K562 (cell line): ENCODE results near the gene SPRR2E. TPM values are rescaled to one million over a fixed set of nuclear protein-coding genes. Genes with fewer than 3 reads are reported as not detected.

Experiments
- BHLHE40 ChIP-seq: IDR thresholded peaks from 2 replicates; pipeline ENCODE4 v1.6.1; 2011; ENCODE audit warnings: low read length, improper control_type of control experiment
- BRF1 ChIP-seq: IDR thresholded peaks from 3 replicates; pipeline ENCODE4 v1.6.1; 2011; ENCODE audit warnings: borderline replicate concordance, mild to moderate bottlenecking; ENCODE audit not compliant: insufficient read length; ENCODE audit errors: extremely low read depth
- CBFB ChIP-seq: sonication (generic); formaldehyde crosslinking; IDR thresholded peaks from 2 replicates; pipeline ENCODE4 v1.4.0; 2020; ENCODE audit warnings: mild to moderate bottlenecking, missing genetic modification reagents
- EP300 ChIP-seq: IDR thresholded peaks from 2 replicates; pipeline ENCODE4 v1.6.1; 2012; ENCODE audit warnings: low read length, improper control_type of control experiment
- FOSL1 ChIP-seq: fragments of 200-800 bp; sonication (Bioruptor generic); conservative IDR thresholded peaks from 2 replicates; pipeline ENCODE4 v1.6.1; 2016; ENCODE audit warnings: missing genetic modification characterization, missing compliant biosample characterization
- FOXP4 ChIP-seq: sonication (generic); formaldehyde crosslinking; IDR thresholded peaks from 2 replicates; pipeline ENCODE4 v1.8.0; 2022; ENCODE audit warnings: mild to moderate bottlenecking, missing genetic modification reagents, borderline replicate concordance
- GABPA ChIP-seq: fragments of 200-800 bp; sonication (Bioruptor generic); conservative IDR thresholded peaks from 2 replicates; pipeline ENCODE4 v1.6.1; 2016; ENCODE audit warnings: low read depth, missing genetic modification characterization, missing compliant biosample characterization
- GTF2A2 ChIP-seq: IDR thresholded peaks from 2 replicates; pipeline ENCODE4 v1.6.1; 2016; ENCODE audit warnings: mild to moderate bottlenecking, missing genetic modification characterization, missing compliant biosample characterization
- GTF2F1 ChIP-seq: IDR thresholded peaks from 2 replicates; pipeline ENCODE4 v1.6.1; 2011; ENCODE audit warnings: low read depth, low read length, improper control_type of control experiment
- HMGN3 ChIP-seq: IDR thresholded peaks from 2 replicates; pipeline ENCODE4 v1.6.1; 2011; ENCODE audit warnings: borderline replicate concordance, low read depth, mild to moderate bottlenecking, mixed read lengths, low read length; ENCODE audit not compliant: insufficient read length; ENCODE audit errors: extremely low read depth
- LARP7 ChIP-seq: fragments of 450-650 bp; IDR thresholded peaks from 2 replicates; pipeline ENCODE4 v1.6.1; 2016
- MEF2A ChIP-seq: IDR thresholded peaks from 2 replicates; pipeline ENCODE4 v1.6.1; 2011; ENCODE audit warnings: low read depth, mild to moderate bottlenecking, low read length, moderate library complexity; ENCODE audit not compliant: control insufficient read depth
- POLR3A ChIP-seq: IDR thresholded peaks from 2 replicates; pipeline ENCODE4 v1.6.1; 2011; ENCODE audit warnings: borderline replicate concordance, mild to moderate bottlenecking, moderate library complexity; ENCODE audit not compliant: insufficient read length, insufficient read depth; ENCODE audit errors: extremely low read depth
- RB1 ChIP-seq: fragments of 450-650 bp; IDR thresholded peaks from 2 replicates; pipeline ENCODE4 v1.6.1; 2017; ENCODE audit warnings: low read depth, mild to moderate bottlenecking
- RBM15 ChIP-seq: fragments of 200-400 bp; formaldehyde crosslinking; IDR thresholded peaks from 2 replicates; pipeline ENCODE4 v1.6.1; 2018; ENCODE audit warnings: mild to moderate bottlenecking, low read length, moderate library complexity; ENCODE audit not compliant: insufficient read depth
- SIN3B ChIP-seq: fragments of 450-650 bp; IDR thresholded peaks from 2 replicates; pipeline ENCODE4 v1.6.1; 2017; ENCODE audit warnings: low read depth, mild to moderate bottlenecking, moderate library complexity
- SMARCA4 ChIP-seq: fragments of 450-650 bp; IDR thresholded peaks from 2 replicates; pipeline ENCODE4 v1.6.1; 2016
- SMARCB1 ChIP-seq: IDR thresholded peaks from 2 replicates; pipeline ENCODE4 v1.6.1; 2011; ENCODE audit warnings: improper control_type of control experiment, low read depth; ENCODE audit not compliant: insufficient read length
- TAL1 ChIP-seq: fragments of 450-650 bp; IDR thresholded peaks from 2 replicates; pipeline ENCODE4 v1.6.1; 2016; ENCODE audit warnings: mild to moderate bottlenecking
- ZBED1 ChIP-seq: IDR thresholded peaks from 2 replicates; pipeline ENCODE4 v1.6.1; 2014
- ZBTB7A ChIP-seq: IDR thresholded peaks from 2 replicates; pipeline ENCODE4 v1.6.1; 2011; ENCODE audit warnings: low read depth, mild to moderate bottlenecking, low read length, moderate library complexity, borderline replicate concordance; ENCODE audit not compliant: control insufficient read depth
- ZKSCAN3 ChIP-seq: fragments of 250-450 bp; sonication (Bioruptor Pico); IDR thresholded peaks from 2 replicates; pipeline ENCODE4 v1.4.0; 2020
- ZKSCAN8 ChIP-seq: fragments of 200-800 bp; sonication (Bioruptor generic); IDR thresholded peaks from 2 replicates; pipeline ENCODE4 v1.6.1; 2016; ENCODE audit warnings: missing genetic modification characterization, missing compliant biosample characterization
- ZNF124 ChIP-seq: sonication (generic); formaldehyde crosslinking; IDR thresholded peaks from 2 replicates; pipeline ENCODE4 v1.8.1; 2022; ENCODE audit warnings: missing genetic modification reagents
- ZNF23 ChIP-seq: fragments of 250-450 bp; sonication (Bioruptor Pico); IDR thresholded peaks from 2 replicates; pipeline ENCODE4 v1.4.0; 2020; ENCODE audit warnings: mild to moderate bottlenecking
- ZNF354B ChIP-seq: fragments of 250-450 bp; sonication (Bioruptor Pico); IDR thresholded peaks from 2 replicates; pipeline ENCODE4 v1.4.0; 2020
- ZNF695 ChIP-seq: fragments of 450-650 bp; formaldehyde crosslinking; IDR thresholded peaks from 2 replicates; pipeline ENCODE4 v1.4.0; 2020; ENCODE audit warnings: mild to moderate bottlenecking, moderate library complexity
- polyA plus RNA-seq, 8 experiments: library from polyadenylated mRNA; depleted of rRNA in 4 of 8; stranded (reverse) in 5 of 8; unstranded in 3 of 8; fragments of >200 nt; fragmentation: Nextera tagmentation in 2 of 8; fragmentation: Illumina TruSeq in 1 of 8; extraction: Ambion mirVana in 2 of 8; extraction: Trizol in 1 of 8; gene quantifications; 2 replicates each; pipeline versions ENCODE4 v1.2.1 to v1.2.3, GENCODE V29; 2011 to 2014; ENCODE audit warnings: inconsistent platforms in 1 of 8, missing spikeins in 1 of 8
- total RNA-seq, 7 experiments: library from RNA; depleted of rRNA in 6 of 7; stranded (reverse); fragments of >200 nt in 6 of 7; fragmentation: Illumina TruSeq in 2 of 7; extraction: Trizol in 2 of 7; gene quantifications; 2 replicates each; pipeline versions ENCODE4 v1.2.1 to v1.2.3, GENCODE V29; 2011 to 2021; ENCODE audit warnings: low replicate concordance in 1 of 7
- TF ChIP-seq, protein P1 (sequence below): sonication (generic); IDR thresholded peaks from 2 replicates; pipeline ENCODE4 v1.6.1; 2016

The SPRR2E gene
- total and polyA plus RNA-seq, 9 of the 15 experiments (the other 6 are each of a cell fraction or from before 2014, with no cell fraction given): not detected

GRCh38 chr1:153072806-153073726, 21.3 kb downstream of the SPRR2E start (continued):
- TF ChIP-seq, protein P1, sequence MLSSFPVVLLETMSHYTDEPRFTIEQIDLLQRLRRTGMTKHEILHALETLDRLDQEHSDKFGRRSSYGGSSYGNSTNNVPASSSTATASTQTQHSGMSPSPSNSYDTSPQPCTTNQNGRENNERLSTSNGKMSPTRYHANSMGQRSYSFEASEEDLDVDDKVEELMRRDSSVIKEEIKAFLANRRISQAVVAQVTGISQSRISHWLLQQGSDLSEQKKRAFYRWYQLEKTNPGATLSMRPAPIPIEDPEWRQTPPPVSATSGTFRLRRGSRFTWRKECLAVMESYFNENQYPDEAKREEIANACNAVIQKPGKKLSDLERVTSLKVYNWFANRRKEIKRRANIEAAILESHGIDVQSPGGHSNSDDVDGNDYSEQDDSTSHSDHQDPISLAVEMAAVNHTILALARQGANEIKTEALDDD: 0 out of 2 replicates have a peak, but pooled peaks have one; percentile 49
- TF ChIP-seq BHLHE40: no peak
- 0 out of 2 replicates have a peak, but pooled peaks have one; percentile 7 for TF ChIP-seq EP300
- no peak for TF ChIP-seq HMGN3
- no peak for TF ChIP-seq BRF1
- no peak for TF ChIP-seq POLR3A
- TF ChIP-seq CBFB (CRISPR knock-in tag): no peak
- TF ChIP-seq GTF2A2 (tag): no peak
- TF ChIP-seq SIN3B: no peak
- no peak for TF ChIP-seq GTF2F1
- no peak for TF ChIP-seq ZNF695 (CRISPR knock-in tag)
- peak; percentile 77 for TF ChIP-seq FOSL1 (tag)
- TF ChIP-seq ZBTB7A: no peak
- no peak for TF ChIP-seq ZNF23 (CRISPR knock-in tag)
- TF ChIP-seq SMARCB1: no peak
- no peak for TF ChIP-seq RB1
- no peak for TF ChIP-seq FOXP4
- TF ChIP-seq LARP7: no peak
- peak; percentile 40 for TF ChIP-seq TAL1
- 0 out of 2 replicates have a peak, but pooled peaks have one; percentile 4 for TF ChIP-seq MEF2A
- TF ChIP-seq ZNF124 (CRISPR knock-in tag): no peak
- TF ChIP-seq SMARCA4: peak; percentile 50; the same call in 1 of the 2 replicates
- TF ChIP-seq ZNF354B (CRISPR knock-in tag): no peak
- no peak for TF ChIP-seq ZKSCAN8 (CRISPR knock-in tag)
- TF ChIP-seq GABPA (tag): no peak
- no peak for TF ChIP-seq ZKSCAN3
- TF ChIP-seq RBM15: no peak
- TF ChIP-seq ZBED1: no peak
